Natural killer cell (primary cell): ENCODE measurements around the gene WDR88. TPM values are rescaled to one million over a fixed set of nuclear protein-coding genes. Genes with fewer than 3 reads are reported as not detected.
A peak's percentile ranks its signal among the peaks of the same experiment; 100 is the strongest.

Experiments
- ATAC-seq, 3 donors: fragments of 150-1000 bp in 2 of 3; fragments of 200-7000 bp in 1 of 3; cut with Tn5 transposase; 1 replicate in 1 of 3; 2 replicates in 2 of 3; pipeline ENCODE4 v1.10.0; 2021; ENCODE audit warnings: mild to moderate bottlenecking in 2 of 3, moderate library complexity in 2 of 3
- DNase-seq, 2 donors: peaks; one replicate each; pipeline versions ENCODE4 v3.0.0 to v3.0.0-alpha.2; 2013 to 2021; ENCODE audit warnings: mixed read lengths in 1 of 2
- H3K27ac ChIP-seq: one replicate; pipeline ENCODE4 v1.5.1; 2013; ENCODE audit warnings: mild to moderate bottlenecking, low read length
- H3K27me3 ChIP-seq: one replicate; pipeline ENCODE4 v1.6.1; 2013; ENCODE audit warnings: low read length; ENCODE audit not compliant: control insufficient read depth, insufficient read depth
- H3K36me3 ChIP-seq: one replicate; pipeline ENCODE4 v1.6.1; 2013; ENCODE audit warnings: low read length; ENCODE audit not compliant: control insufficient read depth, insufficient read depth
- H3K4me1 ChIP-seq: one replicate; pipeline ENCODE4 v1.6.1; 2013; ENCODE audit warnings: low read length; ENCODE audit not compliant: control insufficient read depth, insufficient read depth
- H3K4me3 ChIP-seq: one replicate; pipeline ENCODE4 v1.5.1; 2013; ENCODE audit warnings: low read length
- H3K9me3 ChIP-seq: one replicate; pipeline ENCODE4 v1.6.1; 2013; ENCODE audit warnings: low read length; ENCODE audit not compliant: control insufficient read depth, insufficient read depth
- H3K27ac Mint-ChIP-seq, 2 donors: one replicate each; pipeline ENCODE4 v1.8.0; 2022; ENCODE audit warnings: mild to moderate bottlenecking in 2 of 2, mixed read lengths in 2 of 2, moderate library complexity in 1 of 2
- H3K27me3 Mint-ChIP-seq, 2 donors: one replicate each; pipeline ENCODE4 v1.8.0; 2022; ENCODE audit warnings: low read depth in 2 of 2, mixed read lengths in 2 of 2
- H3K36me3 Mint-ChIP-seq: one replicate; pipeline ENCODE4 v1.8.0; 2022; ENCODE audit warnings: mixed read lengths
- H3K4me1 Mint-ChIP-seq, 2 donors: one replicate each; pipeline ENCODE4 v1.8.0; 2022; ENCODE audit warnings: mixed read lengths in 2 of 2
- H3K4me3 Mint-ChIP-seq: one replicate; pipeline ENCODE4 v1.8.0; 2022; ENCODE audit warnings: mild to moderate bottlenecking, moderate library complexity, mixed read lengths
- H3K9me3 Mint-ChIP-seq, 2 donors: one replicate each; pipeline ENCODE4 v1.8.0; 2022; ENCODE audit warnings: mixed read lengths in 2 of 2
- CTCF ChIP-seq: fragments of 200-600 bp; IDR thresholded peaks from one replicate; pipeline ENCODE4 v1.8.0; 2022; ENCODE audit warnings: antibody characterized with exemption
- WGBS: methylation state at CpG from one replicate; pipeline ENCODE4 v1.1.7; 2013; ENCODE audit warnings: missing lambda C conversion rate; ENCODE audit not compliant: insufficient coverage; 5-methylcytosine and 5-hydroxymethylcytosine counted together
- intact Hi-C: fragments of 100-400 bp; cut with micrococcal nuclease; formaldehyde crosslinking; loops from one replicate; pipeline ENCODE4 v1.14.2; 2022
- total RNA-seq, 4 donors: library from RNA; stranded (reverse); fragments of 120-200 nt in 1 of 4; gene quantifications; one replicate each; pipeline versions ENCODE4 v1.2.3 to v1.2.4, GENCODE V29; 2013 to 2022

WDR88 gene
- total RNA-seq, 3 donors from 2014 or later (not counting 1 experiment from before 2014, with no cell fraction given) = not detected

DNA sequence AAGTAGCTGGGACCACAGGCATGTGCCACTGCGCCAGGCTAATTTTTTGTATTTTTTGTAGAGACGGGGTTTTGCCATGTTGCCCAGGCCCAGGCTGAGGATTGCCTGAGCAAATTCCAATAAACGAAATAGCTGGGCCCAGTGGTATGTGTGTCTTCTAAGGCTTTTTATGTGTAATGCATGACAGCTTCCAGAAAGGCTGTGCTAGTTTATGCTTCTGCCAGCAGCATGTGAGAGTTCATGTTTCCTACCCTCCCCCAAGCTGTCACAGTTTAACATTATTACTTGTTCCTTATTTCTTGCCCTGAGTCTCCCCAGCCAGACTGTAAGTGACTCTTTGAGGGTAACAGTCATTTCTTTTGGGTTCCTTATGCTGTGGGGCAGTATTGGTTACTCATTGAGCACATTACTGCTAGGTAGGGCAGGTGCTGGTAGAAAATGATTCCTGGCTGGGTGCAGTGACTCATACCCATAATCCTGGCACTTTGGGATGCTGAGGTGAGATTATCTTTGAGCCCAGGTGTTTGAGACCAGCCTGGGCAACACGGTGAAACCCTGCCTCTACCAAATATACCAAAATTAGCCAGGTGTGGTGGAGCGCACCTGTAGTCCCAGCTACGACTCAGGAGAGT lies 37.4 kb upstream of the WDR88 start:
- H3K36me3 ChIP-seq = peaks cover 62% of the 10 kb centered on the region
- no peak overlapping the region for H3K27ac Mint-ChIP-seq
- no peak for ATAC-seq
- no peaks in the 10 kb centered on the region for H3K4me1 ChIP-seq
- H3K36me3 Mint-ChIP-seq = peaks cover 39% of the 10 kb centered on the region
- H3K4me1 Mint-ChIP-seq = peaks cover 0 to 7% of the 10 kb centered on the region in 2 donors
- TF ChIP-seq CTCF = no peak
- no peak overlapping the region for H3K4me3 ChIP-seq
- no peaks in the 10 kb centered on the region for H3K9me3 ChIP-seq
- DNase-seq = no peak
- intact Hi-C loops = no loop called here
- H3K27ac ChIP-seq = no peak overlapping the region
- 97% methylated on average over 3 of the region's 6 CpGs for WGBS
- no peak overlapping the region for H3K4me3 Mint-ChIP-seq
- H3K27me3 ChIP-seq = no peaks in the 10 kb centered on the region
- no peaks in the 10 kb centered on the region for H3K27me3 Mint-ChIP-seq
- H3K9me3 Mint-ChIP-seq = no peaks in the 10 kb centered on the region

- ATAC-seq (no peak), DNase-seq (no peak)
- 96% methylated on average over 3 of the region's 4 CpGs for WGBS
- no peaks in the 10 kb centered on the region for H3K27me3 Mint-ChIP-seq
- TF ChIP-seq CTCF = no peak
- H3K27ac ChIP-seq = no peak overlapping the region
- H3K36me3 ChIP-seq = peaks cover 56% of the 10 kb centered on the region
- H3K4me3 Mint-ChIP-seq = no peak overlapping the region
- no peak overlapping the region for H3K27ac Mint-ChIP-seq
- no peaks in the 10 kb centered on the region for H3K4me1 ChIP-seq
- no peaks in the 10 kb centered on the region for H3K9me3 ChIP-seq
- intact Hi-C loops = no loop called here
- peaks cover 32% of the 10 kb centered on the region for H3K36me3 Mint-ChIP-seq
- no peaks in the 10 kb centered on the region for H3K9me3 Mint-ChIP-seq
- peaks cover 0 to 7% of the 10 kb centered on the region in 2 donors for H3K4me1 Mint-ChIP-seq
- H3K4me3 ChIP-seq = no peak overlapping the region
- no peaks in the 10 kb centered on the region for H3K27me3 ChIP-seq
Measured at GRCh38 chr19:33096005-33096404, 35.9 kb upstream of the WDR88 start.

DNA sequence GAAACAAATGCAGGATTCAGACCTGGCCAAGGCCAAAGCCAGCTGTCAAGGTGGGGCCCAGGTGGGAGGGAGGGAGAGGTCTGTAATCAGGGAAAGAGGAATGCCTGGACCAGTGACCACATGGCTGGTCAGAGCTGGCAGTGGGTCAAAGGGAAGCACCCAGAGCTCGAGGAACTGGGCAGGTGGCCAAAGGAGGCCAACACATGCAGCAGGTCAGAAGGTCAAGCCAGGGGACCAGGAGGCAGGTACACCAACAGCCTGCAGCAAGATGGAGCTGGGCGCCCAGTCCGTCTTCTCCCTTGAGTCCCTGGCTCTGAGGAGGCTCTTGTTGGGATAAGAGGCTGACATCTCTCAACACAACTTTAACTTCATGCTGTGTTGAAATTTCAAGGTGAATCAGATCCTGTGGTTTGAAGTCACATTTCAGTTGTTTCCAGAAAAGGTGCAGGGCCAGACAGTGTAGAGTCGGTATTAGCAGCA lies 33.8 kb upstream of the WDR88 start:
- peaks cover 56% of the 10 kb centered on the region for H3K36me3 ChIP-seq
- H3K27ac ChIP-seq = no peak overlapping the region
- H3K4me3 ChIP-seq = no peak overlapping the region
- no peak overlapping the region for H3K4me3 Mint-ChIP-seq
- H3K4me1 ChIP-seq = no peaks in the 10 kb centered on the region
- ATAC-seq (no peak), DNase-seq (no peak)
- H3K9me3 Mint-ChIP-seq = no peaks in the 10 kb centered on the region
- H3K27me3 Mint-ChIP-seq = no peaks in the 10 kb centered on the region
- no peaks in the 10 kb centered on the region for H3K27me3 ChIP-seq
- WGBS = 93% methylated on average over 4 of the region's 4 CpGs
- H3K27ac Mint-ChIP-seq = peak overlapping the region in 1 of 2 donors; percentile 23
- H3K36me3 Mint-ChIP-seq = peaks cover 39% of the 10 kb centered on the region
- intact Hi-C loops = no loop called here
- TF ChIP-seq CTCF = no peak
- peaks cover 0 to 7% of the 10 kb centered on the region in 2 donors for H3K4me1 Mint-ChIP-seq
- H3K9me3 ChIP-seq = no peaks in the 10 kb centered on the region
